ENCODE measurements around the gene CORO2B. TPM values are rescaled to one million over a fixed set of nuclear protein-coding genes. Genes with fewer than 3 reads are reported as not detected.

The CORO2B gene, protein sequence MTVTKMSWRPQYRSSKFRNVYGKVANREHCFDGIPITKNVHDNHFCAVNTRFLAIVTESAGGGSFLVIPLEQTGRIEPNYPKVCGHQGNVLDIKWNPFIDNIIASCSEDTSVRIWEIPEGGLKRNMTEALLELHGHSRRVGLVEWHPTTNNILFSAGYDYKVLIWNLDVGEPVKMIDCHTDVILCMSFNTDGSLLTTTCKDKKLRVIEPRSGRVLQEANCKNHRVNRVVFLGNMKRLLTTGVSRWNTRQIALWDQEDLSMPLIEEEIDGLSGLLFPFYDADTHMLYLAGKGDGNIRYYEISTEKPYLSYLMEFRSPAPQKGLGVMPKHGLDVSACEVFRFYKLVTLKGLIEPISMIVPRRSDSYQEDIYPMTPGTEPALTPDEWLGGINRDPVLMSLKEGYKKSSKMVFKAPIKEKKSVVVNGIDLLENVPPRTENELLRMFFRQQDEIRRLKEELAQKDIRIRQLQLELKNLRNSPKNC
- 12.3 and 15.9 TPM in 2 replicates for total RNA-seq (2014; rRNA removed; shearing (Covaris generic))
- polyA plus RNA-seq (2015; cell fraction: cytosol; rRNA removed), result 10.2 and 11.7 TPM in 2 replicates
- polyA plus RNA-seq (2015; cell fraction: nucleus; rRNA removed), result 6.0 and 8.2 TPM in 2 replicates

DNA sequence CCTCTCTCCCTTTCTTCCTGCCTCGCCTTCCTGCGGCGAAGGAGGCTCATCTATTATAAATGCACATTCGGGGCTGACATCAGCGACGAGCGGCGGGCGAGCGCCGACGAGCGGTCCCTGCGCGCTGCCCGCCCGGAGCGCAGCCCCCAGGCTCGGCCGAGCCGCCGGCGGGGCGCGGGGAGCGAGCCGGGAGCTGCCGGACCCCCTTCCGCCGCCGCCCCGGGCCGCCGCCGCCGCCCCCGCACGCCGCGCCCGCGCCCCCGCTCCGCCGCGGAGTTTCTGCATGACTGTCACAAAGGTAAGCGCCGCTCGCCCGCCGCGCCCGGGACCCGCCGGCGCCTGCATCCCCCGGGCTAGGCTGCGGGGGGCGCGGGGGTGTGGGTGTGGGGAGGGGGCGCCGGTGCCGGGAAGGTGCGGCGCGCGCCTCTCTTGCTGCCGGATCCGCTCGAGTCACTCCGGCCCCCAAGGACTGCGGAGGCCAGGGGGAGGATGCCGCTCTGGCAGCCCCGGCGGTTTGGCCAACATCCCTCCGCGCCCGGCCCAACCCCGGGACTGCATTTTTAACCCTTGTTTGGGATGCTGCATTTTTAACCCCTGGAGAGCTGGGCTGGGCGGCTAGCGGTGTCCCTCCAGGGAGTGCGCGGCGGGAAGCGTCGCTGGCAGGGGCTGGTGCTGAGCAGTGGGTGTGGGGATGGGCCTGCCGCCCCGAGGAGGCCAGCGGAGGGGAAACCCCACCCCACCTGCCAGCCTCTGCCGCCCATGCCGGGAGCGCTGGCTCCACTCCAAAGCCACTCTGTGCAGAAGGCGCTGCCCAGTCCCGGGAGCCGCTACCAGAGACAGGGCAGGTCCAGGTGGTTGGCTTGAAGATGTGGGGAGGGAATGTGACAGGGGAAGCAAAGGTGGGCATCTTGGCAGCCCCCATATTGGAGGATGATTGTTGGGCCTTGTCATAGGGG is at the start of gene CORO2B:
Gene CORO2B (plus strand): TSS at position 14 of the 956 bp plus-strand sequence. CDS start 270 bp downstream, at position 284.
- DNase-seq (ENCODE audit: low read depth), result peak; percentile 52

DNA sequence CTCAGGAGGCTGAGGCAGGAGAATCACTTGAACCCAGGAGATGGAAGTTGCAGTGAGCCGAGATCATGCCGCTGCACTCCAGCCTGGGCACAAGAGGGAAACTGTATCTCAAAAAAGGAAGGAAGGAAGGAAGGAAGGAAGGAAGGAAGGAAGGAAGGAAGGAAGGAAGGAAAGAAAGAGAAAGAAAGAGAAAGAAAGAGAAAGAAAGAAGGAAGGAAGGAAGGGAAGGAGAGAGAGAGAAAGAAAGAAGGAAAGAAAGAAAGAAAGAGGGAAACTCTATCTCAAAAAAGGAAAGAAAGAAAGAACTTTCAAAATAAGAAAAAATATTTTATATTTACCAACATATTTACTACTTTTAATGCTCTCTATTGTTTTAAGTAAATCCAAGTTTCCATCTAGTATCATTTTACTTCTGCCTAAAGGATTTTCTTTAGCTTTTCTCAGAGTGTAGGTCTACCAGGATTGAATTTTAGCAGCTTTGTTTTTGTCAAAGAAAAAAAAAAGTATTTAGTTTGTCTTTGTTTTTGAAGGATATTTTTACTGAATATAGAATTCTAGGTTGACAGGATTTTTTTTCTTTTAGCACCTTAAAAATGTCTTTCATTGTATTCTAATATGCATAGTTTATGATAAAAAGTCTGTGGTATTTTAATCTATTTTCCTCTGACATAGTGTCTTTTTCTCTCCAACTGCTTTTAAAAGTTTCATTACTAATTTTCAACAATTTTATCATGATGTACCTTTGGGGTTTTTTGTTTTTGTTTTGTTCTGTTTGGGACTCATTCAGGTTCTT is 47.2 kb upstream of the CORO2B start:
- no peak for DNase-seq (ENCODE audit: low read depth)

DNA sequence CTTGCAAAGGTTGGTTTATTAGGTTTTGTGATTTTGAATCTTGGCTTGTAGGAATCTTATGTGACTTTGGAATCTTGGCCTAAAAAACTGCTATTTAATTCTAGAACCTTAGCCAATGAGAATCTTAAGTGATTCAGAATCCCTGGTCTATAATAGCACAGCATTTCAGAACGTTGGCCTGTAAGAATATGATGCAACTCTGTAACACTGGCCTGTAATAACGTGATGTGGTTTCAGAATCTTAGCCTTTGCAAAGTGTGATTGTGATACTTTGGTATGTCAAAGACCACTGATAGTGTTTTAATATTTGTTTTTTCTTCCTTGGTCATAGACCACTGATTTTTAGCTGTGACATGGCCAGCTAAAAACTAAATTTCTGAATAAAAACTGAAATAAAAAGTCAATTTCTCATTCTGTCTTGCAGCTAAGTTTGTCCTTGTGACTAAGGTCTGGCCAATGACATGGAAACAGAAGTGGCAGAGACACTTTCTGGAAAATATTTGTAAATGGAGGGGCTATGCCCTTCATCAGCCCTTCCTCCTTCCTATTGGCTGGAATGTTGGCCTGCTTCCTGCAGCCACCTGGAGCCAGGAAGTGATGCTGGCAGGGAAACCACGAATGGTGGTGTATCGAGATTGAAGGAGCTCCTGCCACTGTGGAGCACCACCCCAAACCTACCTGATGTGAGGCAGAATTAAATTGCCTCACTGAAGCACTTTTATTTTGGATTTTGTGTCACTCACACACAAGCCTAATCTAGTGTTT is 42.3 kb upstream of the CORO2B start:
- DNase-seq (ENCODE audit: low read depth), result peak; percentile 50

DNA sequence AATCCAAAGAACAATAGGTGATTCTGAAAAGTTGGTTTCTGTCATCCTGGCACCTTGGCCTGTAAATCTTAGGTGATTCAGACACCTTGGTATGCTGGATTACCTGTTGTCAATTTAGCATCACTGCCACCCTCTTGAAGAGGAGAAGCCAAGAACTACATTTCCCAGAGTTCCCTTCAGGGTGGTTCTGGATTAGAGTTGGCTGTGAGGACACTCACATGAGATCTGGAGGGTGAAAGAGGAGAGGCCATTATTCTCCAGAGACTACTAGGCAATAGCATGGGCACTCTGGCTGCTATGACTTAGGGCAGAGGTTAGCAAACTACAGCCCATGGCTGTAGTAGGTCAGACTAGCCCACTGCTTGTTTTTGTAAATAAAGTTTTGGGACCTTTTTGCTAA is 41.7 kb upstream of the CORO2B start:
- DNase-seq (ENCODE audit: low read depth), result no peak

DNA sequence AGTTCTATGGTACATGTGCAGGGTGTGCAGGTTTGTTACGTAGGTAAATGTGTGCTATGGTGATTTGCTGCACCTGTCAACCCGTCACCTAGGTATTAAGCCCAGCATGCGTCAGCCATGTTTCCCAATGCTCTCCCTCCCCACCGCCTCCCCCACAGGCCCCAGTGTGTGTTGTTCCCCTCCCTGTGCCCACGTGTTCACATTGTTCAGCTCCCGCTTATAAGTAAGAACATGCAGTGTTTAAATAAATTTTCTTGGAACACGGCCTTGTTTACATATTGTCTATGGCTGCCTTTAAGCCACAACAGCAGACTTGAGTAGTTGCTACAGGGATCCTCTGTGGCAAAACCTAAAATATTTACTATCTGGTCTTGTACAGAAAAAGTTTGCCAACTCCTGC is 41.3 kb upstream of the CORO2B start:
- no peak for DNase-seq (ENCODE audit: low read depth)

DNA sequence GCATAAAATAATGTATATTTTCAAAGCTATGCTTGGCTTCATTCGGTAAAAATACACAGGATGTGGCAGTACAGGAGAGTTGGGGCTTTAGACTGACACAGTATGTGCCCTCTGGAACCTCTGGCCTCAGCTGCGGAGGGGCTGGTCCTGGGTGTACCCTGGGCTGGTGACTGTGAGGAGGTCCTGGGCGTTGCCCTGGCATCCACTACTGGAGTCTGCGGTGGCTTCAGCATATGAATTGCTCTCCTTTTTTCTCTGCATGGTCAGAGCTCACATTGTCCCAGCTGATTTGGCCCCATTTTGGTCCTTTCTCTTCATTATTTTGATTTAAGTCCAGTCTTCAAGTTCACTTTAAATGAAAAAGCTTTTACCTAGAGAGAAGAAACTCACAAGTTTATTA is 40.5 kb upstream of the CORO2B start:
- DNase-seq (ENCODE audit: low read depth), result no peak

DNA sequence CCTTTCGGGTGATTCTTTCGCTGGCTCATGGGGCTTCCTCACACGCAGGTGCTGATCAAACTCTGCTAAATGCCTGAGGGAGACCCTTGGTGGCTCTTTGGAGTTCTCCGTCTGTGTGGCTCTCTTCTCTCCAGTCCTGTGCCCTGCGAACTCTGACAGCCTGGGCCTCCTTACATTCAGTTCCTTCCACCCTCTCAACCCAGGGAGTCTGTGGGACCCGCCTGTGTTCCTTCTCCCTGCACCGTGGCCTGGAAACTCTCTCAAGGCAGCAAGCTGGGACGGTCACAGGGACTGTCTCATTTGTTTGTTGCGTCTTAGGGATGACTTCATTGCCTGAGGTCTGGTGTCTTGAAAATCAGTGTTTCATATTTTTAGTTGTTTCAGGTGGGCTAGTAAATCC is 37.0 kb upstream of the CORO2B start:
- DNase-seq (ENCODE audit: low read depth), result no peak

DNA sequence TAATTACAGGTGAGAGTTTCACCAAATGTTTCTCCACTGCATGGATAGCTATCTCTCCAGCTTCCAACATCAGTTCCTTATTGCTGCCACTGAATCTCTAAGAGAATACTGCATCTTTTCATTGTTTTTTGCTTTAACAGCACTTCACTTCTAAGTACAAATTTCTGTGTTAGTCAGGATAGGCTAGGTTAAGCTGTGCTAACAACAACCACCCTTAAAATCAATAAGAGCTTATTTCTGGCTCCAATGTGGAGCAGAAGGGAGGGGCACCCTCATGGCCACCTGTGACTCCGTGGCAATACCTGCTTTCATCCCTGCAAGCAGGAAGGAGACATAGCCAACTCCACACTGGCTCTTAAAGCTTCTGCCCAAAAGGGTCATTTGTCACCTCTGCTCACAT is 36.4 kb upstream of the CORO2B start:
- DNase-seq (ENCODE audit: low read depth), result no peak

DNA sequence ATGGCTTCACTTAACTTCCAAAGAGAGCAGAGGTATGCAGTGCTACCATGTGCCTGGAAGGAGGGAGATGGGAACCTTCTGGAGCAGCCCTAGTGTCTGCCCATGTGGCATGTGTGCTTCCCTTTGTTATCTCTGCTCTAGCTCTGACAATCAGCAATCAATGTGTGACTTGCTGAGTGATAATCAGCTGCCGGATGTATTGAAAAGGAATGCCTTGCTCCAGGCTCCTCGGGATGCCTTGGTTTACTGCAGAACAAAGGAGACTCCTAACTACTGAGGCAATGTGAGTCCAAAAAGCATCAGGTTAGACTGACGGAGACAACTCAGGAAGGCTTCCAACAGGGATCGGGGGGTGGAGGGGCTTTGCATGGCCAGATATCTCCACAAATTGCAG is 36.0 kb upstream of the CORO2B start:
- no peak for DNase-seq (ENCODE audit: low read depth)

DNA sequence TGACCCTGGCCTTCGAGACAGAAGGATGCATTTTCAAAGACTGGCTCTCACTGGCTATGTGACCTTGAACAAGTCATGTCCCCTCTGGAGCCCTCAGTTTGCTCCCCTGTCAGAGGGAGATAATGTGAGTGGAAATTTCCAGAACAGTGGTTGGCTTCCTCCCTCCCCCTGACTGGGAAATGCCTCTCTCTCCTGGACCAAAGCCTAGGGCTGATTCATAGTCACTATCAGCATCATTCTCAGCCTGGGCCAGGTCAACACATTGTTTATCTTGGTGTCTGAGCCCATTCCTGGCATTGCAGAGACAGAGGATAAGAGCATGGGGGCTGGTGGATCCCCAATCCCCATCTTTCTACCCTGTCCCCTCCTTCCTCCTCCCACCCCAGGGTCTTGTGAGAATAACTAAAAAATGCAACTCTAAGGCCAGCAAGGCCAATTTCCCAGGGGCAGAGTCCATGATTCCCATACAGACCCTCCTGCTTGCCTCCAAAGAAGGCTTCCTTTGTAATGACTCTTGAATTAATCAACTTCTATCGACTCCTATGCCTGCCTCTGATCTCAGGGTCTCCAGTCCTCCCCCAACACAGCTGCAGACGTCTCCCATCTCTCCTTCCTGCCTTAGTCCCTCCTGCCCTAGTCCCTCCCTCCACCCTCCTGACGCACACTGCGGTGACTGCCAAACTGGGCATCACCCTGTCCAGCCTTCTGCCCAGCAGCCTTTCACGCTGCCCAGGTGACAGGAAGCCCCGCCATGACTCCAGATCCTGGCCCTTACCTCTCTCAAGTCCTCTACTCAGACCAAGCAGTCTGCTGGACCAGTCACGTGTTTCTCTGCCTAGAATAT is 35.4 kb upstream of the CORO2B start:
- peak; percentile 79 for DNase-seq (ENCODE audit: low read depth)

DNA sequence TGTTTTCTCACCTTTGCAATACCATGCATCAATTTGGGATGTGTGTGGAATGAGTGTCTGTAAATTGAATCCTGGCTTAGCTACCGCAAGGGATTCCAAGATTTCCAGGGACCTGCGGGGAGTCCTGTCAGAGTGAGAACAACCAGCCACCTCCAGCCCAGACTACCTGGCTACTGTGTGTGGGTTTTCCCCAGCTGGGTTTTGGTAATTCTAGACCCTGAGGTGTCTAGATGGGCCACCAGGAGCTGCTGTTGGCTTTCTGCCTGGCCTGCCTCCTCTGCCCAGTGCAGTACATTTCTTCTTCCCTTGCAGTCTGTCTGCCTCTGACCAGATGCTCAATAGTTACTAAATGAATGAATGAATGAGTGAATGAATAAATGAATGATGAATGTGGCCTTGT is 32.5 kb upstream of the CORO2B start:
- no peak for DNase-seq (ENCODE audit: low read depth)

DNA sequence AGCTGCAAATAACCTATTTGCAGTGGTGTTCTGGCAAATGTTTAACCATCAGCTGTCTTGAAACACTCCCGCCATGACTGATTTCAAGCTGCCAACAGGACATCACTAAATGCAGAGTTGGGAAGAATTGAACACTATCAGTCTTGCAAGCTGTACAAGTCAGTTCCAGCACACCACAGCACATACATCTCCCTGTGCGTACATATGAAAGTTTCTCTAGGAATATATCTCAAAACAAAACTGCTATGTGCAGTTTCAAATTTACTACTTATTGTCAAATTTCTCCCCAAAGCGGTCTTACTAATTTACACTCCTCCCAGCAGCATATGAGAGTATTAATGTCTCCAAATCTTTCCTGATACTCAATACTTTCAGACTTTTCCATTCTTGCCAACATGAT is 30.4 kb upstream of the CORO2B start:
- no peak for DNase-seq (ENCODE audit: low read depth)

DNA sequence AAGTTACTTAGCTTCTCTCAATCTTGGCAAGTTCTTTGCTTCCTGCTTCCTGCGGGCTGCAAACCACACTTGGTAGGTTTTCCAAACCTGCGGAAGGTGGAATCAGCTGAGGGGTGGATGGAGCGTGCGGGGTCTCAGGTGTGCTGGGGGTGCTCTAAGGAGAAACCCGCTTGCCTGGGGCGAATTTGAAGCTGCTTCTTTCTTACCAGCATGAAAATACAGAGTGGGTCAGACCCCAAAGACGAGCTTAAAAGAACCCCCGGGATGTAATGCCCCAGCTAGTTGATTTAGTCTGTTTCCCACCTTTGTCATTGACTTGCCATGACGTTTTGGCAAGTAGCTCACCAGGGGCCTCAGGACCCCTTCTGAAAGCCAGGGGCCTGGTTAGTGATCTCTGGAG is 28.8 kb upstream of the CORO2B start:
- DNase-seq (ENCODE audit: low read depth), result no peak

DNA sequence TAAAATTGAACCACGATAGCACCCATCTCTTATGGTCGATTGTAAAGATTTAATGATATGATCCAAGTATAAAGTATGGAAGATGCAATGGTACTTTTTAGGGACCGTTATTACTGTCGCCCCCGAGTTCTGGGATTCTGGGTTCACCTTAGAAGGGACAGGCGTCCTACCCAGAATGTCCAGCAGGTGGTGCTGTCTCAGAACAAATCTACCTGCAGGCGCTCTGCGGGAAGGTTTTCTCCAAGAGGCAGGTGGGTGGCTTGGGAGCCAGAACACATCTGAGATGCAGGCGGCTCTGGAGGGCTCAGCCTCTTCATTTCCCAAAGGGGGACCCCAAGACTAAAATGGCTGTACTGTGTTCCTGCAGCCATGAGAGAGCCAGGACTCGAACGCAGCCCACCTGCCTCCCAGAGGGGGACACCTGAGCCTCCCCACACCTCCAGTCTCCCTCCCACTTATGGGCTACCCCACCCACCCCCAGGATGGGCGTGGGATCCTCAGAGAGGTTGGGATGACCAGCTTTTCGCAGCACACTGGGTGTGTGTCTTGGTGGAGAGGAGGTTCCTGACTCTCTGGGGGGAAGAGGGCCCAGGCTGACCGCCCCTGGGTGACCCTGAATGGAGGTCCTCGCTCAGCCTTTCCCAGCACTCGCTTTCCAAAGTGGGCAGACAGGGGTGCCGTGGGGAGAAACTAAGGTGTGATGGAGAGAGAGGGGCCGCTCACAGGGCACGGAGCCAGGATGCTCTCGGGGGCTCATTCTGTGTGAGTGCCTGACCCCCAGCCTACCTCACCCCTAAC is 28.1 kb upstream of the CORO2B start:
- DNase-seq (ENCODE audit: low read depth), result peak; percentile 21

DNA sequence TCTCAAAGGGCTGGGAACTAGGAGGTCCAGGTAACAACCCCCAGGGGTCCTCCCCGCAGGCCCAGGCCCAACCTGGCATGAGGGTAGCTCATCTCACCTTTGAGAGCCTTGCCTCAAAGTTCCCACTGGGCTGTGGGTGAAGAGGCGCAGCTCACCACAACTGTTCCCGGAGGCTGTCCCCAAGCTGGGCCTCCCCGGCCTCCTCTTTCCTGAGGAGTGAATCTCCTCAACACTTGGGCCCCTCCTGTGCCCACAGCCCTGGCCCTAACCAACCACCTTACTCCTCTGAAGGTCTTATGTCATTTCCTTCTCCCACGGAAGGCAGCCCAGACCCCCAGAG is 27.5 kb upstream of the CORO2B start:
- no peak for DNase-seq (ENCODE audit: low read depth)

DNA sequence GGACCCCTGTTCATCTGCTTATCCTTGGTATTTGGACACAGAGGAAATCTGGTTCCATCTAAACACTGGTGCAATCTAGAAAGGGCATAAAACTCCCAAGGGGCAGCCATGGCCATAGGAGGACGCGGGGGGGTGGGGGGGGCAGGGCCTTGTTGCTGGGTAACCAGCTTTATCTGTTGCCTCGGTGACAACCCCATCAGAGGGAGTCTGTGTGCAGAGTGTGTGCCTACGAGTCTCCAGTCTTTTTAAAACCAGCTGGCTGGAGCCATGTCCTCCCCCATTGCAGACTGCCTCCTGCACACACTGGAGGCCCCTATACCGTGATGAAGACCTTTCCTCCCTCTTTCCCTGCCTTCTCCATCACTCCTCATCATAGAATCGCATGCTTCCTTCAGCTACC is 26.4 kb upstream of the CORO2B start:
- no peak for DNase-seq (ENCODE audit: low read depth)

DNA sequence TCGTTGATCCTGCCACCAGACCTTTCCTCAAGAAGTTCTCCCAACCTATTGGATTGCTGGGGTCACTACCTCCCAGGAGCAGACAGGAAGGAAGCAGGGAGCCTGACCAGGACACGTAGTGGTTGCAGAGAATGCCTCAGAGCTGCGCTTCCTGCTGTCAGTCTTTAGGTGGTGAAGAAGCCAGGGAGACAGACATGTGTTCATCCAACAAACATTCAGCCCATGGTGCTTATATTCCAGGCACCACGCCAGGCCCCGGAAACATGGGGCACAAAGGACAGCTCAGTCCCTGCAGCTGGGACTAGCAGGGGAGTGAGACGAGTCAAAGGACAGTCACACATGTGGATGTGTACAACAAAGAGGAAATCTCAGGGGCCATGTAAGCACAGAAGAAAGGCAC is 26.0 kb upstream of the CORO2B start:
- DNase-seq (ENCODE audit: low read depth), result peak; percentile 75

DNA sequence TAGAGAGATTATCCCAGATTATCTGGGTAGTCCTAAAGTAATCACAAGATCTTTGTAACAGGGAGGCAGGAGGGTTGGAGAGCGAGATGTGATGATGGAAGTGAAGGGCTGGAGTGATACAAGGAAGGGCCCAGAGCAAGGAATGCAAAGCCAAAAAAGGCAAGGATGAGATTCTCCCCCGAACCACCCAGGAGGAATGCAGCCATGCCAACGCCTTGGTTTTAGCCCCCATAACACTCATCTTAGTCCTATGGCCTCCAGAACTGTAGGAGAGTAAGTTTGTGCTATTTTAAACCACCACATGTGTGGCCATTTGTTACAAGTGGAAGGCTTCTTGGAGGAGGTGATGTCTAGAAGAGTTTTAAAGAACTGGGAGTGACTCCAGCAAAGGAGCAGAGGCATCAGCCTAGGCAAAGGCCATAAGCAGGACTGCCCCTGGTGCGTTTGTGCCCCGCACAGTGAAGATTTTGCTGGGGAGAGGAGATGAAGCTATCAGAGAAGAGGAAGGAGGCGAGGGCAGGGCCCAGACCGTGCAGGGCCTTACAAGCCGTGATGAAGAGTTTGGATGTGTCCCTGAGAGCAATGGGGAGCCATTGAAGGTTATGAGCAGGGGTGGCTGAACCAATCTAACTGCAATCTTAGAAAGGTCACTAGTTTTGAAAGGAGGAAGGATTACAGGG is 25.3 kb upstream of the CORO2B start:
- no peak for DNase-seq (ENCODE audit: low read depth)

Data from HT1080 (cell line).